Adrenal gland (tissue), 5 donors: Measurements from ENCODE around the gene ACOX3.

Source experiments
- CTCF ChIP-seq, 6 experiments: fragments of 450-650 bp in 4 of 6; fragments of 200-600 bp in 2 of 6; sonication (generic) in 1 of 6; IDR thresholded peaks; 1 replicate in 5 of 6; 2 replicates in 1 of 6; pipeline versions ENCODE4 v1.5.1 to v1.8.0; 2016 to 2021; ENCODE audit warnings: antibody characterized with exemption in 6 of 6, mild to moderate bottlenecking in 2 of 6, moderate library complexity in 1 of 6
- POLR2A ChIP-seq, 2 donors: fragments of 450-650 bp; IDR thresholded peaks; one replicate each; pipeline ENCODE4 v1.6.1; 2017; ENCODE audit warnings: antibody characterized with exemption in 2 of 2, mild to moderate bottlenecking in 2 of 2, moderate library complexity in 1 of 2
- donor health status: DM: no; HTN: no; CAD: no.

GRCh38 chr4:8441499-8442091, 1.1 kb upstream of the ACOX3 start:
- TF ChIP-seq POLR2A (IDR thresholded peaks at IDR 0.05): no peak
- no peak for TF ChIP-seq CTCF (IDR thresholded peaks at IDR 0.05)
